ENCODE measurements around the gene WBP2. TPM values are rescaled to one million over a fixed set of nuclear protein-coding genes. Genes with fewer than 3 reads are reported as not detected.

Gene WBP2
- total and polyA plus RNA-seq, 2 of the 13 experiments (the other 11 are each of a cell fraction or from before 2014, with no cell fraction given), result 29.2 to 29.5 TPM

DNA sequence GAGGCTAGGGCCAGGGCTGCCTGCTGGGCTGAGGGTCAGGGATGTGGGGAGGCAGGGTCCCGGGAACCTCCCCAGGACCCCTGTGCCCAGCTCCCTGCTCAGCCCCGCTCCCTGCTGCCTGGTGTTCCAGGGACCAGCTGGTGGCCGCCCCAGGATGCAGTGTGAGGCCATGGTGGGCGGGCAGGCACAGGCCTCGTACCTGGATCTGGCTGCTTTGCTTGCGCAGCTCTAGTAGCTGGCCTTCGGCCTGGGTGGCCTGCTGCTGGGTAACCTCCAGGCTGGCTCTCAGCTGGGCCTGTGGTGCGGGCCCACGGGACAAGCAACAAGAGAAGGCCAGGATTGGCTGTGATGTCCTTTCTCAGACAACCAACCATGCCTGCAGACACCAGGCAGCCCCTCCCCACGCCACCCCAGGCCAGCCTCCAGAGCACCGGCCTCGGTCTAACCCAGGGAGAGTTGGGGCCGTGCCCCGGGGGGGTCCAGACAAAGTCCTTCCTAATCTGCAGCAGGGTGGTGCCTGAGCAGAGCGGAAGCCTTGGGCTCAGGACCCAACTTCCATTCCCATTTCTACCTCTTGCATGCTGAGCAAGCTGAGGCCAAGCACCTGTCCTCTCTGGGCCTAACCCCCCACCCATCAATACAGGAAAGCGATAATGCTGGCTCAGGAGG is 37.6 kb upstream of the WBP2 start (continued):
- TF ChIP-seq ZBTB37 (CRISPR knock-in tag; IDR thresholded peaks at IDR 0.05), result no peak
- TF ChIP-seq ZNF556 (CRISPR knock-in tag; IDR thresholded peaks at IDR 0.05; ENCODE audit: borderline replicate concordance), result peak; percentile 53; the same call in 1 of the 2 replicates
- no peak; the same call in 1 of the 2 replicates for TF ChIP-seq ZIK1 (CRISPR knock-in tag; IDR thresholded peaks at IDR 0.05; ENCODE audit: borderline replicate concordance, low read depth)
- TF ChIP-seq SPEN (CRISPR knock-in tag; IDR thresholded peaks at IDR 0.05; ENCODE audit: low read depth), result peak; percentile 75; the same call in 1 of the 2 replicates
- peak; percentile 34; the same call in 1 of the 2 replicates for TF ChIP-seq ZNF232 (CRISPR knock-in tag; IDR thresholded peaks at IDR 0.05; ENCODE audit: borderline replicate concordance)
- 0 out of 2 replicates have a peak, but pooled peaks have one; percentile 73 for TF ChIP-seq ZSCAN22 (CRISPR knock-in tag; IDR thresholded peaks at IDR 0.05)
- TF ChIP-seq, protein P1, sequence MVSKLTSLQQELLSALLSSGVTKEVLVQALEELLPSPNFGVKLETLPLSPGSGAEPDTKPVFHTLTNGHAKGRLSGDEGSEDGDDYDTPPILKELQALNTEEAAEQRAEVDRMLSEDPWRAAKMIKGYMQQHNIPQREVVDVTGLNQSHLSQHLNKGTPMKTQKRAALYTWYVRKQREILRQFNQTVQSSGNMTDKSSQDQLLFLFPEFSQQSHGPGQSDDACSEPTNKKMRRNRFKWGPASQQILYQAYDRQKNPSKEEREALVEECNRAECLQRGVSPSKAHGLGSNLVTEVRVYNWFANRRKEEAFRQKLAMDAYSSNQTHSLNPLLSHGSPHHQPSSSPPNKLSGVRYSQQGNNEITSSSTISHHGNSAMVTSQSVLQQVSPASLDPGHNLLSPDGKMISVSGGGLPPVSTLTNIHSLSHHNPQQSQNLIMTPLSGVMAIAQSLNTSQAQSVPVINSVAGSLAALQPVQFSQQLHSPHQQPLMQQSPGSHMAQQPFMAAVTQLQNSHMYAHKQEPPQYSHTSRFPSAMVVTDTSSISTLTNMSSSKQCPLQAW (CRISPR knock-in tag; IDR thresholded peaks at IDR 0.05), result peak; percentile 77
- TF ChIP-seq ZBTB42 (CRISPR knock-in tag; IDR thresholded peaks at IDR 0.05), result no peak
- no peak for TF ChIP-seq PRDM15 (CRISPR knock-in tag; IDR thresholded peaks at IDR 0.05)
- no peak for TF ChIP-seq IRF2 (CRISPR knock-in tag; IDR thresholded peaks at IDR 0.05)
- TF ChIP-seq THYN1 (CRISPR knock-in tag; IDR thresholded peaks at IDR 0.05; ENCODE audit: borderline replicate concordance, low read depth), result no peak
- TF ChIP-seq ZNF720 (CRISPR knock-in tag; IDR thresholded peaks at IDR 0.05), result no peak
- TF ChIP-seq, protein P2, sequence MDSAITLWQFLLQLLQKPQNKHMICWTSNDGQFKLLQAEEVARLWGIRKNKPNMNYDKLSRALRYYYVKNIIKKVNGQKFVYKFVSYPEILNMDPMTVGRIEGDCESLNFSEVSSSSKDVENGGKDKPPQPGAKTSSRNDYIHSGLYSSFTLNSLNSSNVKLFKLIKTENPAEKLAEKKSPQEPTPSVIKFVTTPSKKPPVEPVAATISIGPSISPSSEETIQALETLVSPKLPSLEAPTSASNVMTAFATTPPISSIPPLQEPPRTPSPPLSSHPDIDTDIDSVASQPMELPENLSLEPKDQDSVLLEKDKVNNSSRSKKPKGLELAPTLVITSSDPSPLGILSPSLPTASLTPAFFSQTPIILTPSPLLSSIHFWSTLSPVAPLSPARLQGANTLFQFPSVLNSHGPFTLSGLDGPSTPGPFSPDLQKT (CRISPR knock-in tag; IDR thresholded peaks at IDR 0.05; ENCODE audit: borderline replicate concordance), result no peak
- no peak for TF ChIP-seq HOXA7 (CRISPR knock-in tag; IDR thresholded peaks at IDR 0.05)
- no peak for TF ChIP-seq SMC3 (IDR thresholded peaks at IDR 0.05; ENCODE audit: low read length)
- TF ChIP-seq, protein P3, sequence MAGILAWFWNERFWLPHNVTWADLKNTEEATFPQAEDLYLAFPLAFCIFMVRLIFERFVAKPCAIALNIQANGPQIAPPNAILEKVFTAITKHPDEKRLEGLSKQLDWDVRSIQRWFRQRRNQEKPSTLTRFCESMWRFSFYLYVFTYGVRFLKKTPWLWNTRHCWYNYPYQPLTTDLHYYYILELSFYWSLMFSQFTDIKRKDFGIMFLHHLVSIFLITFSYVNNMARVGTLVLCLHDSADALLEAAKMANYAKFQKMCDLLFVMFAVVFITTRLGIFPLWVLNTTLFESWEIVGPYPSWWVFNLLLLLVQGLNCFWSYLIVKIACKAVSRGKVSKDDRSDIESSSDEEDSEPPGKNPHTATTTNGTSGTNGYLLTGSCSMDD (CRISPR knock-in tag; IDR thresholded peaks at IDR 0.05), result no peak
- TF ChIP-seq, protein P4, sequence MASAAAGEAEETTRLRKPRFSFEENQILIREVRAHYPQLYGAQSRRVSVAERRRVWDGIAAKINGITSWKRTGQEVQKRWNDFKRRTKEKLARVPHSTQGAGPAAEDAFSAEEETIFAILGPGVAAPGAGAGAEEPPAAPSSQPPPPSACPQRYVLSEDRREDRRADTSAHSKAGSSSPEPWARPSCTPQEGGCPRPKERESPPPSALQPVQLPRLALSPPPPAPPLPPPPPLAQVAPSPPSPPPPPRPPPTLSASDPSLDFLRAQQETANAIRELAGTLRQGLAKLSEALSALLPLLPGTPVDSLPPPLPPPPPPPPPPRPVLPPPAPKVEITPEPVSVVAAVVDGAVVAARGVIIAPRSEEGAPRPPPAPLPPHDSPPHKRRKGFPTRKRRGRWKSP (CRISPR knock-in tag; IDR thresholded peaks at IDR 0.05), result no peak

Measured in HepG2 (cell line).